ENCODE measurements around the gene KIAA0753.

GRCh38 chr17:6546069-6546718 is 94.3 kb downstream of the KIAA0753 start:
- TF ChIP-seq EZH2 (IDR thresholded peaks at IDR 0.05; ENCODE audit: insufficient read depth, poor library complexity, severe bottlenecking) (no peak), EZH2phosphoT487 (IDR thresholded peaks at IDR 0.05; ENCODE audit: insufficient read depth, low read depth) (no peak)
